Heart left ventricle (tissue), 13 donors: ENCODE data around the gene TBCD.

Experiments
- CTCF ChIP-seq, 12 donors: fragments of 200-600 bp; sonication (generic) in 4 of 12; IDR thresholded peaks; one replicate each; pipeline versions ENCODE4 v1.5.0 to v1.8.0; 2018 to 2022; ENCODE audit warnings: antibody characterized with exemption in 12 of 12, mild to moderate bottlenecking in 5 of 12
- POLR2A ChIP-seq, 2 donors: fragments of 450-650 bp; IDR thresholded peaks; one replicate each; pipeline ENCODE4 v1.6.1; 2017; ENCODE audit warnings: antibody characterized with exemption in 2 of 2, mild to moderate bottlenecking in 2 of 2, moderate library complexity in 2 of 2
- donor health status: ischemic (EF 13 %, LVEDD 7.1; RV severe dilation, severe dysfunction).
- donor health status: DM: no; HTN: yes; CAD: no.
- donor health status: DM: no; HTN: no; CAD: no.
- donor health status: ischemic (EF 25% LVEDD 6.9; RV normal size, moderate dysfunction).
- donor health status: ischemic (EF 25% LVEDD 5.7; RV mildly dilated, moderate dysfunction).
- donor health status: ischemic (EF 35%, LVEDD 5.7; RV mildly dilated, moderate dysfunction).
- donor health status: nonischemic (EF 11% LVEDD 7.7; RV severe dilation, severe dysfunction).
- donor health status: DM: yes; HTN: yes; CAD: no.
- donor health status: PGD.
- donor health status: ischemic (EF 29% LVEDD 5.4; RV normal size, mild dysfunction).
- donor health status: nonischemic (EF 23%, LVEDD 6.1; RV moderate dilation, normal function).

- TF ChIP-seq CTCF (IDR thresholded peaks at IDR 0.05) = no peak
- TF ChIP-seq POLR2A (IDR thresholded peaks at IDR 0.05) = no peak
Observed at GRCh38 chr17:82859431-82860403, 107.9 kb downstream of the TBCD start.
